SK-N-SH (cell line): ENCODE measurements around the gene HTT. TPM values are rescaled to one million over a fixed set of nuclear protein-coding genes. Genes with fewer than 3 reads are reported as not detected.

Source experiments
- CTCF ChIA-PET: fragments of 300-600, 350-600 bp; formaldehyde crosslinking; extraction: SDS; loops from one replicate; lab custom pipeline; 2021; lab: Yijun Ruan, JAX
- POLR2A ChIA-PET: fragments of 350-600 bp; sonication (Branson Sonifier 250); formaldehyde crosslinking; extraction: SDS; loops from one replicate; lab custom pipeline; 2020; ENCODE audit warnings: antibody characterized with exemption, inconsistent platforms; lab: Yijun Ruan, JAX
- DNase-seq: peaks from one replicate; pipeline ENCODE4 v3.0.0; 2012
- H2AFZ ChIP-seq: fragments of 200-600 bp; sonication (generic); 2 replicates; pipeline ENCODE4 v1.8.1; 2016; ENCODE audit warnings: antibody characterized with exemption, mild to moderate bottlenecking, low read depth
- H3F3A ChIP-seq: fragments of 200-600 bp; sonication (generic); replicated peaks from 2 replicates; pipeline ENCODE3; 2016; ENCODE audit warnings: antibody characterized with exemption, mild to moderate bottlenecking; ENCODE audit not compliant: insufficient read depth
- H3K27ac ChIP-seq, 2 experiments: fragments of 200-500 bp in 1 of 2; fragments of 200-600 bp in 1 of 2; sonication (Bioruptor generic) in 1 of 2; sonication (generic), shearing (Covaris generic) in 1 of 2; 2 replicates each; pipeline versions ENCODE4 v1.5.1 to v1.6.1; 2014 to 2016; ENCODE audit warnings: low read depth in 2 of 2, inconsistent platforms in 1 of 2, low read length in 1 of 2, mild to moderate bottlenecking in 1 of 2, mixed read lengths in 1 of 2
- H3K27me3 ChIP-seq: fragments of 200-600 bp; sonication (generic), shearing (Covaris generic); 2 replicates; pipeline ENCODE4 v1.6.1; 2016; ENCODE audit warnings: mixed run types; ENCODE audit not compliant: insufficient read depth
- H3K36me3 ChIP-seq, 2 experiments: fragments of 200-500 bp in 1 of 2; fragments of 200-600 bp in 1 of 2; sonication (Bioruptor generic) in 1 of 2; sonication (generic) in 1 of 2; replicated peaks in 1 of 2; 2 replicates each; pipeline versions ENCODE3 to v1.5.1; 2014 to 2016; ENCODE audit warnings: low read length in 1 of 2, mild to moderate bottlenecking in 1 of 2; ENCODE audit not compliant: insufficient read depth in 2 of 2, control insufficient read depth in 1 of 2
- H3K4me1 ChIP-seq, 2 experiments: fragments of 200-500 bp in 1 of 2; fragments of 200-600 bp in 1 of 2; sonication (Bioruptor generic) in 1 of 2; sonication (generic), shearing (Covaris generic) in 1 of 2; 2 replicates each; pipeline versions ENCODE4 v1.5.1 to v1.6.1; 2014 to 2016; ENCODE audit warnings: low read depth in 1 of 2, low read length in 1 of 2, mixed run types in 1 of 2; ENCODE audit not compliant: insufficient read depth in 2 of 2, control insufficient read depth in 1 of 2
- H3K4me2 ChIP-seq: fragments of 200-600 bp; sonication (generic), shearing (Covaris generic); 2 replicates; pipeline ENCODE4 v1.6.1; 2017; ENCODE audit warnings: mixed run types
- H3K4me3 ChIP-seq, 2 experiments: fragments of 200-500 bp in 1 of 2; fragments of 200-600 bp in 1 of 2; sonication (Bioruptor generic) in 1 of 2; sonication (generic), shearing (Covaris generic) in 1 of 2; 2 replicates each; pipeline versions ENCODE4 v1.5.1 to v1.8.1; 2014 to 2016; ENCODE audit warnings: low read depth in 2 of 2, inconsistent platforms in 1 of 2, low read length in 1 of 2, mild to moderate bottlenecking in 1 of 2, mixed read lengths in 1 of 2, moderate library complexity in 1 of 2
- H3K79me2 ChIP-seq: fragments of 200-600 bp; sonication (generic); 2 replicates; pipeline ENCODE4 v1.8.1; 2017; ENCODE audit warnings: mild to moderate bottlenecking; ENCODE audit not compliant: insufficient read depth
- H3K9ac ChIP-seq: fragments of 200-600 bp; sonication (generic); 2 replicates; pipeline ENCODE4 v1.6.1; 2017; ENCODE audit warnings: mixed run types
- H3K9me2 ChIP-seq: fragments of 200-600 bp; sonication (generic); 2 replicates; pipeline ENCODE4 v1.6.1; 2017; ENCODE audit warnings: mixed run types
- H3K9me3 ChIP-seq: fragments of 200-600 bp; sonication (generic); 2 replicates; pipeline ENCODE4 v1.6.1; 2017; ENCODE audit warnings: mixed run types, mild to moderate bottlenecking, moderate library complexity
- H4K20me1 ChIP-seq: fragments of 200-600 bp; sonication (generic); 2 replicates; pipeline ENCODE4 v1.6.1; 2017; ENCODE audit warnings: mild to moderate bottlenecking, mixed run types; ENCODE audit not compliant: insufficient read depth
- CTCF ChIP-seq: fragments of 200-600 bp; sonication (generic); IDR thresholded peaks from 2 replicates; pipeline ENCODE4 v1.6.1; 2017; ENCODE audit warnings: antibody characterized with exemption, mild to moderate bottlenecking, moderate library complexity
- EP300 ChIP-seq, 2 experiments: IDR thresholded peaks; 2 replicates each; pipeline versions ENCODE4 v1.4.0 to v1.6.1; 2012; ENCODE audit warnings: borderline replicate concordance in 1 of 2, low read depth in 1 of 2, low read length in 1 of 2
- EZH2phosphoT487 ChIP-seq: fragments of 200-600 bp; sonication (generic); IDR thresholded peaks from 2 replicates; pipeline ENCODE4 v1.6.1; 2017; ENCODE audit warnings: low read depth, mixed run types, mild to moderate bottlenecking, antibody characterized with exemption, moderate library complexity, borderline replicate concordance
- FOXJ3 ChIP-seq: sonication (generic); formaldehyde crosslinking; IDR thresholded peaks from 2 replicates; pipeline ENCODE4 v1.5.1; 2020; ENCODE audit warnings: mild to moderate bottlenecking, missing genetic modification reagents
- FOXM1 ChIP-seq: IDR thresholded peaks from 2 replicates; pipeline ENCODE4 v1.4.0; 2012; ENCODE audit warnings: low read depth, mild to moderate bottlenecking
- GABPA ChIP-seq: IDR thresholded peaks from 2 replicates; pipeline ENCODE4 v1.4.0; 2012; ENCODE audit warnings: low read depth, mild to moderate bottlenecking
- GATA2 ChIP-seq: sonication (generic); formaldehyde crosslinking; IDR thresholded peaks from 2 replicates; pipeline ENCODE4 v1.5.0; 2020; ENCODE audit warnings: mild to moderate bottlenecking, missing genetic modification reagents
- JUND ChIP-seq: IDR thresholded peaks from 2 replicates; pipeline ENCODE4 v1.4.0; 2012
- MAX ChIP-seq: IDR thresholded peaks from 2 replicates; pipeline ENCODE4 v1.4.0; 2012; ENCODE audit warnings: low read depth
- MEF2A ChIP-seq: IDR thresholded peaks from 2 replicates; pipeline ENCODE4 v1.4.0; 2012; ENCODE audit warnings: low read depth, borderline replicate concordance
- MXI1 ChIP-seq: IDR thresholded peaks from 2 replicates; pipeline ENCODE4 v1.6.1; 2012; ENCODE audit warnings: mild to moderate bottlenecking, low read depth, low read length, improper control_type of control experiment
- NFIC ChIP-seq: IDR thresholded peaks from 2 replicates; pipeline ENCODE4 v1.4.0; 2012; ENCODE audit warnings: borderline replicate concordance
- NRF1 ChIP-seq: IDR thresholded peaks from 2 replicates; pipeline ENCODE4 v1.6.1; 2012; ENCODE audit warnings: low read depth, mild to moderate bottlenecking, low read length
- RAD21 ChIP-seq: IDR thresholded peaks from 2 replicates; pipeline ENCODE4 v1.6.1; 2012; ENCODE audit warnings: mild to moderate bottlenecking, low read length
- REST ChIP-seq: IDR thresholded peaks from 2 replicates; pipeline ENCODE4 v1.6.1; 2012; ENCODE audit warnings: mild to moderate bottlenecking, low read depth, low read length, moderate library complexity
- RXRA ChIP-seq: IDR thresholded peaks from 2 replicates; pipeline ENCODE4 v1.4.0; 2012; ENCODE audit warnings: low read depth, mild to moderate bottlenecking, borderline replicate concordance
- SIN3A ChIP-seq: IDR thresholded peaks from 2 replicates; pipeline ENCODE4 v1.6.1; 2012; ENCODE audit warnings: low read depth, mild to moderate bottlenecking, low read length, moderate library complexity, borderline replicate concordance
- TAF1 ChIP-seq: IDR thresholded peaks from 2 replicates; pipeline ENCODE4 v1.6.1; 2012; ENCODE audit warnings: low read depth, mild to moderate bottlenecking, low read length, moderate library complexity, borderline replicate concordance
- USF2 ChIP-seq: fragments of 150-350 bp; IDR thresholded peaks from 2 replicates; pipeline ENCODE4 v1.6.1; 2017; ENCODE audit warnings: antibody characterized with exemption, low read length, low read depth, borderline replicate concordance
- YY1 ChIP-seq: IDR thresholded peaks from 2 replicates; pipeline ENCODE4 v1.4.0; 2012; ENCODE audit warnings: low read depth, mild to moderate bottlenecking
- ZBTB33 ChIP-seq: IDR thresholded peaks from 2 replicates; pipeline ENCODE4 v1.4.0; 2012; ENCODE audit warnings: low read depth, borderline replicate concordance
- WGBS: methylation state at CpG from one replicate; pipeline ENCODE4 v1.1.6; 2017; ENCODE audit warnings: low lambda C conversion rate; 5-methylcytosine and 5-hydroxymethylcytosine counted together
- polyA plus RNA-seq, 3 experiments: library from polyadenylated mRNA; depleted of rRNA; stranded (reverse); fragments of >200 nt; gene quantifications; 2 replicates each; pipeline ENCODE4 v1.2.3, GENCODE V29; 2012

HTT gene
- polyA plus RNA-seq, 1 of the 3 experiments (the other 2 are of a cell fraction), result 11.3 TPM

GRCh38 chr4:3136454-3136853 lies 62.0 kb downstream of the HTT start:
- H3K9me2 ChIP-seq, result no peaks in the 10 kb centered on the region
- H3K9me3 ChIP-seq, result no peaks in the 10 kb centered on the region
- no peak for DNase-seq
- peaks cover 44 to 77% of the 10 kb centered on the region in 2 experiments for H3K36me3 ChIP-seq
- 95% methylated on average over 2 of the region's 2 CpGs for WGBS
- H2AFZ ChIP-seq, result no peak overlapping the region
- no peak overlapping the region for H3K4me2 ChIP-seq
- H3K4me1 ChIP-seq, result no peaks in the 10 kb centered on the region
- no peaks in the 10 kb centered on the region for H3K27me3 ChIP-seq
- no peaks in the 10 kb centered on the region for H4K20me1 ChIP-seq
- ChIA-PET POLR2A (no interaction called here), CTCF (interaction anchor here (0.6 to 2.9 kb wide), 14 partner anchors 9 to 350 kb away, joined by 3 to 14 read pairs (median 4); no protein-coding TSS in a partner anchor)
- H3K9ac ChIP-seq, result no peak overlapping the region
- no peaks in the 10 kb centered on the region for H3K79me2 ChIP-seq
- peaks cover 9% of the 10 kb centered on the region for H3F3A ChIP-seq
- no peak for TF ChIP-seq FOXJ3
- TF ChIP-seq RAD21, result peak; percentile 12; the same call in 1 of the 2 replicates
- TF ChIP-seq EP300 (IDR thresholded peaks at IDR 0.05; ENCODE audit: borderline replicate concordance in 1 of 2, low read depth in 1 of 2, low read length in 1 of 2), result no peak
- no peak for TF ChIP-seq ZBTB33
- no peak for TF ChIP-seq MEF2A
- no peak for TF ChIP-seq GABPA
- no peak for TF ChIP-seq TAF1
- peak; percentile 62 for TF ChIP-seq CTCF
- no peak overlapping the region for H3K4me3 ChIP-seq
- no peak overlapping the region for H3K27ac ChIP-seq

- no peak overlapping the region for H3K9ac ChIP-seq
- H3K79me2 ChIP-seq, result no peaks in the 10 kb centered on the region
- no peaks in the 10 kb centered on the region for H3K9me2 ChIP-seq
- peaks cover 36 to 74% of the 10 kb centered on the region in 2 experiments for H3K36me3 ChIP-seq
- no peak overlapping the region for H2AFZ ChIP-seq
- H3F3A ChIP-seq, result peaks cover 9% of the 10 kb centered on the region
- no peaks in the 10 kb centered on the region for H3K9me3 ChIP-seq
- DNase-seq, result no peak
- no peaks in the 10 kb centered on the region for H4K20me1 ChIP-seq
- H3K4me1 ChIP-seq, result no peaks in the 10 kb centered on the region
- WGBS, result 97% methylated on average over 2 of the region's 2 CpGs
- H3K27ac ChIP-seq, result no peak overlapping the region
- no peak overlapping the region for H3K4me2 ChIP-seq
- H3K4me3 ChIP-seq, result no peak overlapping the region
- ChIA-PET CTCF (no interaction called here), POLR2A (no interaction called here)
- H3K27me3 ChIP-seq, result no peaks in the 10 kb centered on the region
- TF ChIP-seq USF2, result no peak
- no peak for TF ChIP-seq NRF1
- TF ChIP-seq EZH2phosphoT487, result no peak
- TF ChIP-seq GATA2 (CRISPR knock-in tag), result no peak
- no peak for TF ChIP-seq YY1
- TF ChIP-seq NFIC, result no peak
- no peak for TF ChIP-seq FOXM1
- TF ChIP-seq JUND, result no peak
- TF ChIP-seq MXI1, result no peak
- TF ChIP-seq SIN3A, result no peak
- no peak for TF ChIP-seq REST
- no peak for TF ChIP-seq MAX
- TF ChIP-seq RXRA, result no peak
- TF ChIP-seq RAD21, result no peak
Measured at GRCh38 chr4:3137908-3138307, 63.4 kb downstream of the HTT start.
